Hepatocyte (in vitro differentiated cells): Measurements from ENCODE around the gene RBFOX2. TPM values are rescaled to one million over a fixed set of nuclear protein-coding genes. Genes with fewer than 3 reads are reported as not detected.

ENCODE experiments used
- DNase-seq: peaks from one replicate; pipeline ENCODE4 v3.0.0-alpha.2; 2016; ENCODE audit warnings: low spot score
- H2AFZ ChIP-seq: fragments of 200-600 bp; sonication (generic); 2 replicates; pipeline ENCODE4 v1.6.0; 2016; ENCODE audit warnings: antibody characterized with exemption, mild to moderate bottlenecking
- H3K27ac ChIP-seq: fragments of 200-600 bp; sonication (generic); 2 replicates; pipeline ENCODE4 v1.5.1; 2016; ENCODE audit warnings: mild to moderate bottlenecking
- H3K27me3 ChIP-seq: fragments of 200-600 bp; sonication (generic); 2 replicates; pipeline ENCODE4 v1.6.1; 2016
- H3K36me3 ChIP-seq: fragments of 200-600 bp; sonication (generic); replicated peaks from 2 replicates; pipeline ENCODE4 v1.5.1; 2016; ENCODE audit warnings: low read depth; ENCODE audit not compliant: insufficient read depth
- H3K4me1 ChIP-seq: fragments of 200-600 bp; sonication (generic); 2 replicates; pipeline ENCODE4 v1.5.1; 2016; ENCODE audit warnings: mild to moderate bottlenecking, moderate library complexity; ENCODE audit not compliant: insufficient read depth
- H3K4me2 ChIP-seq: fragments of 200-600 bp; sonication (generic); 2 replicates; pipeline ENCODE4 v1.6.0; 2016
- H3K4me3 ChIP-seq: fragments of 200-600 bp; sonication (generic); 2 replicates; pipeline ENCODE4 v1.5.1; 2016; ENCODE audit warnings: mild to moderate bottlenecking
- H3K79me2 ChIP-seq: fragments of 200-600 bp; sonication (generic); 2 replicates; pipeline ENCODE4 v1.6.0; 2017; ENCODE audit warnings: mild to moderate bottlenecking
- H3K9me2 ChIP-seq: fragments of 200-600 bp; sonication (generic); replicated peaks from 2 replicates; pipeline ENCODE4 v1.6.0; 2017; ENCODE audit warnings: mild to moderate bottlenecking; ENCODE audit not compliant: insufficient read depth
- H3K9me3 ChIP-seq: fragments of 200-600 bp; sonication (generic); 2 replicates; pipeline ENCODE4 v1.5.1; 2016; ENCODE audit warnings: low read depth, mild to moderate bottlenecking
- H4K20me1 ChIP-seq: fragments of 200-600 bp; sonication (generic); 2 replicates; pipeline ENCODE4 v1.6.0; 2016; ENCODE audit warnings: mild to moderate bottlenecking; ENCODE audit not compliant: insufficient read depth, poor library complexity, severe bottlenecking
- EZH2 ChIP-seq: fragments of 200-600 bp; sonication (generic); IDR thresholded peaks from 2 replicates; pipeline ENCODE4 v1.6.1; 2016; ENCODE audit warnings: antibody characterized with exemption, mild to moderate bottlenecking, borderline replicate concordance
- EZH2phosphoT487 ChIP-seq: fragments of 200-600 bp; sonication (generic); IDR thresholded peaks from one replicate; pipeline ENCODE4 v1.6.1; 2018; ENCODE audit warnings: antibody characterized with exemption, mild to moderate bottlenecking, low read depth, moderate library complexity; ENCODE audit not compliant: unreplicated experiment, severe bottlenecking
- WGBS: methylation state at CpG from one replicate; pipeline ENCODE4 v1.1.6; 2016; ENCODE audit warnings: low lambda C conversion rate; ENCODE audit errors: missing lambda C conversion rate; 5-methylcytosine and 5-hydroxymethylcytosine counted together
- polyA plus RNA-seq: library from polyadenylated mRNA; unstranded; fragments of >200 nt; fragmentation: Nextera tagmentation; extraction: Ambion mirVana; gene quantifications from 2 replicates; pipeline ENCODE4 v1.2.1, GENCODE V29; 2016
- total RNA-seq: library from RNA; depleted of rRNA; stranded (reverse); fragments of >200 nt; gene quantifications from 2 replicates; pipeline ENCODE4 v1.2.3, GENCODE V29; 2014
- TF ChIP-seq, protein P1 (sequence below): fragments of 200-600 bp; sonication (generic); IDR thresholded peaks from 2 replicates; pipeline ENCODE4 v1.5.1; 2016; ENCODE audit warnings: antibody characterized with exemption, mild to moderate bottlenecking; ENCODE audit not compliant: poor library complexity

Gene RBFOX2
- total and polyA plus RNA-seq, 2 experiments from 2014 or later, result 76.7 to 133 TPM

DNA sequence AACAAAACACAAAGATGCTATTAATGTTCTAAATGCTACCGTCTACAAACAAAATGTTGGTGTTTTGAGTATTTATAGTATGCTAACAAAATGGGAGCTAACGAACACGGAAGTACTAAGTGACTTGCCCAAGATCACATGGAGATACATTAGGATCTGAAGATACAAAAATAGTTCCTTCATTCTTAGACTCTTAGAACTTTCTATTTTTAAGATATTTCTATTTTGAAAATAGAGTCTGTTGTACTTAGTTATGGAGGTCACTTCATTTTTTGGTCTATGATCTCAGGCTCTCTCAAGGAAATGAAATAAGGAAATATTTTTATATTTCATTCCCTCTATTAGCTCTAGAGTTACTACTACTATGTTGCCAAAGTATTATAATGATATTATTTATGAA is 246.7 kb downstream of the RBFOX2 start:
- Histone ChIP-seq H4K20me1 (peaks cover 55% of the 10 kb centered on the region), H3K36me3 (no peaks in the 10 kb centered on the region)

DNA sequence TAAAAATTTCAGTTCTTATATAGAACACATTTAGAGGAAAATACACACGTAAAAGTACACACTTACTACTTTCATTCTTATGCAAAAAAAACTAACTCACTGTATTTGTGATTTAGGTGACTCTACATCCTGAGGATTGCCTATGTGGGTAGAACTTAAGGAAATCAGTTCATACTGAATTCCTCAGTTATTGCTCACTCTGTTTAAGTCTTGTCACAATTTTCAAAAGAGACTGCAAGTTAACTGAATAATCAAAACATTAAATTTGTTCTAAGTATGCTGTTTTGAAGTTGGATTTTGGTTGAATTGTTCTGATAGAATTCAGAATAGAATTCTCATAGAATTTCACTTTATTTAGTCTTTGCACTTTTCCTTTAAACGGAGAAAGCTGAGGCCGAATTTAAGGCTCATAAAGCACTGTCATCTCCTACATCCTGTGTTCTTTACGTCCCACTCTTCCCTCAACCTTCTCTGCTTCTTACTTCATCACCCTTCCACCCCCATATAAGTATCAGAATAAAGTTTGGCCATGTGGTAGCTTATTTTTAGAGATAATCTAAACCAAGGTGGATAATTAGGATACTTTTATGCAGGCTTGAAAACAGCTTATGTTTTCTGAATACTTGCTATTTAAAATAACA is 251.2 kb downstream of the RBFOX2 start:
- no peak overlapping the region for H3K4me2 ChIP-seq
- TF ChIP-seq, protein P1, sequence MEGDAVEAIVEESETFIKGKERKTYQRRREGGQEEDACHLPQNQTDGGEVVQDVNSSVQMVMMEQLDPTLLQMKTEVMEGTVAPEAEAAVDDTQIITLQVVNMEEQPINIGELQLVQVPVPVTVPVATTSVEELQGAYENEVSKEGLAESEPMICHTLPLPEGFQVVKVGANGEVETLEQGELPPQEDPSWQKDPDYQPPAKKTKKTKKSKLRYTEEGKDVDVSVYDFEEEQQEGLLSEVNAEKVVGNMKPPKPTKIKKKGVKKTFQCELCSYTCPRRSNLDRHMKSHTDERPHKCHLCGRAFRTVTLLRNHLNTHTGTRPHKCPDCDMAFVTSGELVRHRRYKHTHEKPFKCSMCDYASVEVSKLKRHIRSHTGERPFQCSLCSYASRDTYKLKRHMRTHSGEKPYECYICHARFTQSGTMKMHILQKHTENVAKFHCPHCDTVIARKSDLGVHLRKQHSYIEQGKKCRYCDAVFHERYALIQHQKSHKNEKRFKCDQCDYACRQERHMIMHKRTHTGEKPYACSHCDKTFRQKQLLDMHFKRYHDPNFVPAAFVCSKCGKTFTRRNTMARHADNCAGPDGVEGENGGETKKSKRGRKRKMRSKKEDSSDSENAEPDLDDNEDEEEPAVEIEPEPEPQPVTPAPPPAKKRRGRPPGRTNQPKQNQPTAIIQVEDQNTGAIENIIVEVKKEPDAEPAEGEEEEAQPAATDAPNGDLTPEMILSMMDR, result no peak
- TF ChIP-seq EZH2phosphoT487 (no peak), EZH2 (no peak)
- no peaks in the 10 kb centered on the region for H3K9me2 ChIP-seq
- H3K27me3 ChIP-seq, result no peaks in the 10 kb centered on the region
- 78% methylated on average over 4 of the region's 4 CpGs for WGBS
- no peak overlapping the region for H3K4me3 ChIP-seq
- H3K27ac ChIP-seq, result no peak overlapping the region
- H3K36me3 ChIP-seq, result no peaks in the 10 kb centered on the region
- peaks cover 38% of the 10 kb centered on the region for H3K79me2 ChIP-seq
- H3K9me3 ChIP-seq, result no peaks in the 10 kb centered on the region
- peaks cover 20% of the 10 kb centered on the region for H4K20me1 ChIP-seq
- no peak overlapping the region for H2AFZ ChIP-seq
- no peaks in the 10 kb centered on the region for H3K4me1 ChIP-seq
- no peak for DNase-seq

More for the DNA sequence above, 246.7 kb downstream of the RBFOX2 start:
- TF ChIP-seq EZH2phosphoT487, result no peak
- TF ChIP-seq, protein P1, result no peak
- TF ChIP-seq EZH2, result no peak
- no peak overlapping the region for H3K27ac ChIP-seq
- H3K4me1 ChIP-seq, result no peaks in the 10 kb centered on the region
- no peak overlapping the region for H2AFZ ChIP-seq
- no peaks in the 10 kb centered on the region for H3K9me2 ChIP-seq
- WGBS, result 96% methylated on average over 3 of the region's 3 CpGs
- H3K9me3 ChIP-seq, result no peaks in the 10 kb centered on the region
- no peak overlapping the region for H3K4me3 ChIP-seq
- H3K27me3 ChIP-seq, result no peaks in the 10 kb centered on the region
- no peak overlapping the region for H3K4me2 ChIP-seq
- no peak for DNase-seq
- H3K79me2 ChIP-seq, result peaks cover 72% of the 10 kb centered on the region

DNA sequence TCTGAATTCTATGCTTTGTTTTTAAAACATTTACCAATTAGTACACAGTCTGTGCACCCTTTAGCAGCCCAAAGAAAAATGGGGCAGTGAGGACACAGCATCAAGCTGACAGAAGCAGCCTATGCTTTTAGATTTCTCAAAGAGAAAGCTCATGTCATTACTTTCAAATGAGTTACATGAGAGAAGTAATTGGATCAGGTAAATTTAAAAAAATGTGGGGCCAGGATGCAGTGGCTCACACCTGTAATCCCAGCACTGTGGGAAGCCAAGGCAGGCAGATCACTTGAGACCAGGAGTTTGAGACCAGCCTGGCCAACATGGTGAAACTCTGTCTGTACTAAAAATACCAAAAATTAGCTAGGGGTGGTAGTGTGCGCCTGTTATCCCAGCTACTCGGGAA is 253.3 kb downstream of the RBFOX2 start:
- Histone ChIP-seq H3K27ac (no peak overlapping the region), H2AFZ (no peak overlapping the region), H3K36me3 (no peaks in the 10 kb centered on the region), H3K27me3 (no peaks in the 10 kb centered on the region), H3K9me2 (no peaks in the 10 kb centered on the region), H3K4me3 (no peak overlapping the region), H3K4me2 (no peak overlapping the region), H3K9me3 (no peaks in the 10 kb centered on the region), H3K4me1 (no peaks in the 10 kb centered on the region), H4K20me1 (peaks cover 8% of the 10 kb centered on the region), H3K79me2 (peaks cover 17% of the 10 kb centered on the region)
- no peak for TF ChIP-seq EZH2
- TF ChIP-seq, protein P1, result no peak
- TF ChIP-seq EZH2phosphoT487, result no peak
- 92% methylated on average over 2 of the region's 2 CpGs for WGBS
- no peak for DNase-seq
